ENCODE results near the gene SELENOV. TPM values are rescaled to one million over a fixed set of nuclear protein-coding genes. Genes with fewer than 3 reads are reported as not detected.

The SELENOV gene
- total and polyA plus RNA-seq, 9 of the 15 experiments (the other 6 are each of a cell fraction or from before 2014, with no cell fraction given), result 0.04 to 0.09 (median 0.06) TPM; not detected in 4

DNA sequence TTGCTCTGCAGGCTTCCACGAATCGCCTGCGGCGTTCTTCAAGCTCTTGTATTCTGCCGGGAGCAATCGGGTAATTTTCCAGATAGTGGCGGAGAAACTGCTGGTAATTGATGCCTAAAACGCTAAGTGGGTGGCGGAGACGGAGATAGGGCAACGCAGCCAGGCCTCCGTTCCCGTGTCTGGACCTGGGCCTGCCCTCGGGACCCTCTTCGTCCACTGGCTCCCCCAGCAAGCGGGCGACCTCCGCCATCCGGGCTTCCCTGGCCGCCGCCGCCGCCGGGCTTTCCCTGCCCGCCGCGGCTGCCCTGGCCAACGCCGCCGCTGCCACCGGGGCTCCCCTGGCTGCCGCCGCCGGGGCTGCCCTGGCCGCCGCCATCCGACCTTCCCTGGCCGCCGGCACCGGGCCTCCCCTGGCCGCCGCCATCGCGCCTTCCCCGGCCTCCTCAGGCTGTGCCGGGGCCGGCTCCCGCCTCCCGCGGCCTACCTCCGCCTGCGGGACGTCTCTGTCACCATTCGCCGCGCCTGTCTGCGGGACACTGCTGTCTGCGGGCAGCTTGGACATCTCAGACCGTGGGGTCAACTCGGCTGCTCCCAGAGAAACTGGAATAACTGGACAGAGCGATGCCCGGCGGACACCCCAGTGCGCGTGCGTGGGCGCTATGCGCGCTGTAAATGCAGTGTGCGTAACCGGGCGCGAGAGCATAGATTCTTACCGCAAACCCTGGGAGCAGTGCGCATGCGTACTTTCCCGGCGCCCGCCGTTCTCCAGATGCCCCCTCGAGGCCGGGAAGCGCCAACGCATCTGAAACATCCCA is 24.8 kb downstream of the SELENOV start, which contains the start of gene EID2 (continued):
- TF ChIP-seq ZNF217 (CRISPR knock-in tag; IDR thresholded peaks at IDR 0.05) (no peak), CBX2 (IDR thresholded peaks at IDR 0.05; ENCODE audit: insufficient read depth, low read length, poor library complexity, severe bottlenecking) (no peak), CBX3 (IDR thresholded peaks at IDR 0.05; ENCODE audit: borderline replicate concordance in 1 of 2, low read length in 2 of 2) (peak in 1 of 2 experiments; percentile 26; a peak in 1 of 3 replicates), RBFOX2 (IDR thresholded peaks at IDR 0.05; ENCODE audit: low read depth, low read length) (peak; percentile 88), XRCC5 (IDR thresholded peaks at IDR 0.05; ENCODE audit: low read depth, low read length) (0 out of 2 replicates have a peak, but pooled peaks have one; percentile 53), CXXC5 (CRISPR knock-in tag; IDR thresholded peaks at IDR 0.05) (peak; percentile 90), YY1 (IDR thresholded peaks at IDR 0.05; ENCODE audit: borderline replicate concordance in 1 of 3, control insufficient read depth in 1 of 3, extremely low read depth in 1 of 3, insufficient read depth in 3 of 3, insufficient read length in 1 of 3, insufficient replicate concordance in 2 of 3, low read depth in 1 of 3, low read length in 2 of 3) (peak; percentile 51 to 81 (median 57)), SMARCA5 (IDR thresholded peaks at IDR 0.05) (no peak), PCBP1 (IDR thresholded peaks at IDR 0.05; ENCODE audit: low read depth, low read length, poor library complexity, severe bottlenecking) (no peak), PML (IDR thresholded peaks at IDR 0.05; ENCODE audit: low read length) (peak; percentile 31; the same call in 1 of the 2 replicates), SRSF1 (IDR thresholded peaks at IDR 0.05; ENCODE audit: low read depth, low read length) (no peak), DMBX1 (CRISPR knock-in tag; IDR thresholded peaks at IDR 0.05; ENCODE audit: borderline replicate concordance) (peak; percentile 19; the same call in 1 of the 2 replicates), SUPT5H (IDR thresholded peaks at IDR 0.05) (peak; percentile 77), MED1 (CRISPR knock-in tag; IDR thresholded peaks at IDR 0.05; ENCODE audit: borderline replicate concordance) (no peak), ZNF384 (IDR thresholded peaks at IDR 0.05; ENCODE audit: low read depth, low read length) (0 out of 2 replicates have a peak, but pooled peaks have one; percentile 14), ELF1 (tag; IDR thresholded peaks at IDR 0.05) (no peak), TEAD2 (tag; IDR thresholded peaks at IDR 0.05) (no peak), SRSF7 (optimal IDR thresholded peaks at IDR 0.05; ENCODE audit: low read depth, low read length) (no peak), DIDO1 (tag; IDR thresholded peaks at IDR 0.05; ENCODE audit: low read depth) (no peak)
- TF ChIP-seq, protein P1, sequence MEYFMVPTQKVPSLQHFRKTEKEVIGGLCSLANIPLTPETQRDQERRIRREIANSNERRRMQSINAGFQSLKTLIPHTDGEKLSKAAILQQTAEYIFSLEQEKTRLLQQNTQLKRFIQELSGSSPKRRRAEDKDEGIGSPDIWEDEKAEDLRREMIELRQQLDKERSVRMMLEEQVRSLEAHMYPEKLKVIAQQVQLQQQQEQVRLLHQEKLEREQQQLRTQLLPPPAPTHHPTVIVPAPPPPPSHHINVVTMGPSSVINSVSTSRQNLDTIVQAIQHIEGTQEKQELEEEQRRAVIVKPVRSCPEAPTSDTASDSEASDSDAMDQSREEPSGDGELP (CRISPR knock-in tag; IDR thresholded peaks at IDR 0.05; ENCODE audit: borderline replicate concordance), result peak; percentile 39; the same call in 1 of the 2 replicates
- TF ChIP-seq, protein P2, sequence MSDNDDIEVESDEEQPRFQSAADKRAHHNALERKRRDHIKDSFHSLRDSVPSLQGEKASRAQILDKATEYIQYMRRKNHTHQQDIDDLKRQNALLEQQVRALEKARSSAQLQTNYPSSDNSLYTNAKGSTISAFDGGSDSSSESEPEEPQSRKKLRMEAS (CRISPR knock-in tag; IDR thresholded peaks at IDR 0.05), result peak; percentile 52; the same call in 1 of the 2 replicates
- TF ChIP-seq, protein P3, sequence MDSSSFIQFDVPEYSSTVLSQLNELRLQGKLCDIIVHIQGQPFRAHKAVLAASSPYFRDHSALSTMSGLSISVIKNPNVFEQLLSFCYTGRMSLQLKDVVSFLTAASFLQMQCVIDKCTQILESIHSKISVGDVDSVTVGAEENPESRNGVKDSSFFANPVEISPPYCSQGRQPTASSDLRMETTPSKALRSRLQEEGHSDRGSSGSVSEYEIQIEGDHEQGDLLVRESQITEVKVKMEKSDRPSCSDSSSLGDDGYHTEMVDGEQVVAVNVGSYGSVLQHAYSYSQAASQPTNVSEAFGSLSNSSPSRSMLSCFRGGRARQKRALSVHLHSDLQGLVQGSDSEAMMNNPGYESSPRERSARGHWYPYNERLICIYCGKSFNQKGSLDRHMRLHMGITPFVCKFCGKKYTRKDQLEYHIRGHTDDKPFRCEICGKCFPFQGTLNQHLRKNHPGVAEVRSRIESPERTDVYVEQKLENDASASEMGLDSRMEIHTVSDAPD (CRISPR knock-in tag; IDR thresholded peaks at IDR 0.05), result no peak
- TF ChIP-seq, protein P4, sequence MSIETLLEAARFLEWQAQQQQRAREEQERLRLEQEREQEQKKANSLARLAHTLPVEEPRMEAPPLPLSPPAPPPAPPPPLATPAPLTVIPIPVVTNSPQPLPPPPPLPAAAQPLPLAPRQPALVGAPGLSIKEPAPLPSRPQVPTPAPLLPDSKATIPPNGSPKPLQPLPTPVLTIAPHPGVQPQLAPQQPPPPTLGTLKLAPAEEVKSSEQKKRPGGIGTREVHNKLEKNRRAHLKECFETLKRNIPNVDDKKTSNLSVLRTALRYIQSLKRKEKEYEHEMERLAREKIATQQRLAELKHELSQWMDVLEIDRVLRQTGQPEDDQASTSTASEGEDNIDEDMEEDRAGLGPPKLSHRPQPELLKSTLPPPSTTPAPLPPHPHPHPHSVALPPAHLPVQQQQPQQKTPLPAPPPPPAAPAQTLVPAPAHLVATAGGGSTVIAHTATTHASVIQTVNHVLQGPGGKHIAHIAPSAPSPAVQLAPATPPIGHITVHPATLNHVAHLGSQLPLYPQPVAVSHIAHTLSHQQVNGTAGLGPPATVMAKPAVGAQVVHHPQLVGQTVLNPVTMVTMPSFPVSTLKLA (conservative IDR thresholded peaks at IDR 0.05), result peak in 1 of 2 experiments; percentile 59; a peak in 1 of 4 replicates

All from K562 (cell line).